H1 (cell line): Measurements from ENCODE around the gene SLFN13. TPM values are rescaled to one million over a fixed set of nuclear protein-coding genes. Genes with fewer than 3 reads are reported as not detected.

Experiments
- SP4 ChIP-seq: IDR thresholded peaks from 2 replicates; pipeline ENCODE4 v1.6.1; 2012; ENCODE audit warnings: low read length, inconsistent platforms
- TCF12 ChIP-seq: IDR thresholded peaks from 2 replicates; pipeline ENCODE4 v1.6.1; 2011; ENCODE audit warnings: low read depth, mild to moderate bottlenecking, low read length
- polyA plus RNA-seq, 7 experiments: library from polyadenylated mRNA; depleted of rRNA in 3 of 7; stranded (reverse) in 5 of 7; unstranded in 2 of 7; fragments of >200 nt in 5 of 7; fragments of 200-250 nt in 2 of 7; gene quantifications; 1 replicate in 5 of 7; 2 replicates in 1 of 7; 4 replicates in 1 of 7; pipeline versions ENCODE4 v1.2.1 to v1.2.3, GENCODE V29; 2011 to 2013; ENCODE audit warnings: missing spikeins in 2 of 7, mixed read lengths in 2 of 7
- total RNA-seq: library from RNA; stranded (reverse); fragmentation: NEBNext Ultra II Directional; extraction: Animal tissue kit (Norgen Biotek cat#: 25700); gene quantifications from 2 replicates; pipeline ENCODE4 v1.2.1, GENCODE V29; 2021
- TF ChIP-seq, protein P1 (sequence below): fragments of 300-600 bp; sonication (generic); IDR thresholded peaks from 2 replicates; pipeline ENCODE4 v1.7.1; 2012; ENCODE audit warnings: low read length, moderate library complexity, mild to moderate bottlenecking, inconsistent platforms; ENCODE audit not compliant: insufficient replicate concordance

Gene SLFN13
- total and polyA plus RNA-seq, 2 of the 8 experiments (the other 6 are each of a cell fraction or from before 2014, with no cell fraction given): 15.7 to 27.5 TPM

DNA sequence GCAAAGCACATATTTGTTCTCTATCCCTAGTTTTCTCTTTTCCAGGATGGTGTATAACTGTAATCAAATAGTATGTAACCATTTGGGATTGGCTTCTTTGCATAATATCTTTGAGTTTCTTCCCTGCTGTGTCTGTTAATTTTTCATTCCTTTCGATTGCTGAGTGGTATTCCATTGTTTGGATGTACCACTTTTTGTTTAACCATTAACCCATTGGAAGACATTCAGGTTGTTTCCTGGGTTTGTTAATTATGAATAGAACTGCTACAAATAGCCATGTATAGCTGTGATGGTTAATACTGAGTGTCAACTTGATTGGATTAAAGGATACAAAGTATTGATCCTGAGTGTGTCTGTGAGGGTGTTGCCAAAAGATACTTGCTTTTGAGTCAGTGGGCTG lies 4.6 kb upstream of the SLFN13 start (continued):
- TF ChIP-seq, protein P1, sequence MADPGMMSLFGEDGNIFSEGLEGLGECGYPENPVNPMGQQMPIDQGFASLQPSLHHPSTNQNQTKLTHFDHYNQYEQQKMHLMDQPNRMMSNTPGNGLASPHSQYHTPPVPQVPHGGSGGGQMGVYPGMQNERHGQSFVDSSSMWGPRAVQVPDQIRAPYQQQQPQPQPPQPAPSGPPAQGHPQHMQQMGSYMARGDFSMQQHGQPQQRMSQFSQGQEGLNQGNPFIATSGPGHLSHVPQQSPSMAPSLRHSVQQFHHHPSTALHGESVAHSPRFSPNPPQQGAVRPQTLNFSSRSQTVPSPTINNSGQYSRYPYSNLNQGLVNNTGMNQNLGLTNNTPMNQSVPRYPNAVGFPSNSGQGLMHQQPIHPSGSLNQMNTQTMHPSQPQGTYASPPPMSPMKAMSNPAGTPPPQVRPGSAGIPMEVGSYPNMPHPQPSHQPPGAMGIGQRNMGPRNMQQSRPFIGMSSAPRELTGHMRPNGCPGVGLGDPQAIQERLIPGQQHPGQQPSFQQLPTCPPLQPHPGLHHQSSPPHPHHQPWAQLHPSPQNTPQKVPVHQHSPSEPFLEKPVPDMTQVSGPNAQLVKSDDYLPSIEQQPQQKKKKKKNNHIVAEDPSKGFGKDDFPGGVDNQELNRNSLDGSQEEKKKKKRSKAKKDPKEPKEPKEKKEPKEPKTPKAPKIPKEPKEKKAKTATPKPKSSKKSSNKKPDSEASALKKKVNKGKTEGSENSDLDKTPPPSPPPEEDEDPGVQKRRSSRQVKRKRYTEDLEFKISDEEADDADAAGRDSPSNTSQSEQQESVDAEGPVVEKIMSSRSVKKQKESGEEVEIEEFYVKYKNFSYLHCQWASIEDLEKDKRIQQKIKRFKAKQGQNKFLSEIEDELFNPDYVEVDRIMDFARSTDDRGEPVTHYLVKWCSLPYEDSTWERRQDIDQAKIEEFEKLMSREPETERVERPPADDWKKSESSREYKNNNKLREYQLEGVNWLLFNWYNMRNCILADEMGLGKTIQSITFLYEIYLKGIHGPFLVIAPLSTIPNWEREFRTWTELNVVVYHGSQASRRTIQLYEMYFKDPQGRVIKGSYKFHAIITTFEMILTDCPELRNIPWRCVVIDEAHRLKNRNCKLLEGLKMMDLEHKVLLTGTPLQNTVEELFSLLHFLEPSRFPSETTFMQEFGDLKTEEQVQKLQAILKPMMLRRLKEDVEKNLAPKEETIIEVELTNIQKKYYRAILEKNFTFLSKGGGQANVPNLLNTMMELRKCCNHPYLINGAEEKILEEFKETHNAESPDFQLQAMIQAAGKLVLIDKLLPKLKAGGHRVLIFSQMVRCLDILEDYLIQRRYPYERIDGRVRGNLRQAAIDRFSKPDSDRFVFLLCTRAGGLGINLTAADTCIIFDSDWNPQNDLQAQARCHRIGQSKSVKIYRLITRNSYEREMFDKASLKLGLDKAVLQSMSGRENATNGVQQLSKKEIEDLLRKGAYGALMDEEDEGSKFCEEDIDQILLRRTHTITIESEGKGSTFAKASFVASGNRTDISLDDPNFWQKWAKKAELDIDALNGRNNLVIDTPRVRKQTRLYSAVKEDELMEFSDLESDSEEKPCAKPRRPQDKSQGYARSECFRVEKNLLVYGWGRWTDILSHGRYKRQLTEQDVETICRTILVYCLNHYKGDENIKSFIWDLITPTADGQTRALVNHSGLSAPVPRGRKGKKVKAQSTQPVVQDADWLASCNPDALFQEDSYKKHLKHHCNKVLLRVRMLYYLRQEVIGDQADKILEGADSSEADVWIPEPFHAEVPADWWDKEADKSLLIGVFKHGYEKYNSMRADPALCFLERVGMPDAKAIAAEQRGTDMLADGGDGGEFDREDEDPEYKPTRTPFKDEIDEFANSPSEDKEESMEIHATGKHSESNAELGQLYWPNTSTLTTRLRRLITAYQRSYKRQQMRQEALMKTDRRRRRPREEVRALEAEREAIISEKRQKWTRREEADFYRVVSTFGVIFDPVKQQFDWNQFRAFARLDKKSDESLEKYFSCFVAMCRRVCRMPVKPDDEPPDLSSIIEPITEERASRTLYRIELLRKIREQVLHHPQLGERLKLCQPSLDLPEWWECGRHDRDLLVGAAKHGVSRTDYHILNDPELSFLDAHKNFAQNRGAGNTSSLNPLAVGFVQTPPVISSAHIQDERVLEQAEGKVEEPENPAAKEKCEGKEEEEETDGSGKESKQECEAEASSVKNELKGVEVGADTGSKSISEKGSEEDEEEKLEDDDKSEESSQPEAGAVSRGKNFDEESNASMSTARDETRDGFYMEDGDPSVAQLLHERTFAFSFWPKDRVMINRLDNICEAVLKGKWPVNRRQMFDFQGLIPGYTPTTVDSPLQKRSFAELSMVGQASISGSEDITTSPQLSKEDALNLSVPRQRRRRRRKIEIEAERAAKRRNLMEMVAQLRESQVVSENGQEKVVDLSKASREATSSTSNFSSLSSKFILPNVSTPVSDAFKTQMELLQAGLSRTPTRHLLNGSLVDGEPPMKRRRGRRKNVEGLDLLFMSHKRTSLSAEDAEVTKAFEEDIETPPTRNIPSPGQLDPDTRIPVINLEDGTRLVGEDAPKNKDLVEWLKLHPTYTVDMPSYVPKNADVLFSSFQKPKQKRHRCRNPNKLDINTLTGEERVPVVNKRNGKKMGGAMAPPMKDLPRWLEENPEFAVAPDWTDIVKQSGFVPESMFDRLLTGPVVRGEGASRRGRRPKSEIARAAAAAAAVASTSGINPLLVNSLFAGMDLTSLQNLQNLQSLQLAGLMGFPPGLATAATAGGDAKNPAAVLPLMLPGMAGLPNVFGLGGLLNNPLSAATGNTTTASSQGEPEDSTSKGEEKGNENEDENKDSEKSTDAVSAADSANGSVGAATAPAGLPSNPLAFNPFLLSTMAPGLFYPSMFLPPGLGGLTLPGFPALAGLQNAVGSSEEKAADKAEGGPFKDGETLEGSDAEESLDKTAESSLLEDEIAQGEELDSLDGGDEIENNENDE: no peak
- no peak for TF ChIP-seq SP4
- TF ChIP-seq TCF12: no peak
